Lung (tissue), 12 donors: ENCODE results near the gene FCRLA. TPM values are rescaled to one million over a fixed set of nuclear protein-coding genes. Genes with fewer than 3 reads are reported as not detected.
"Not testable (repeated sequence)": the region's sequence is repeated elsewhere in the genome, so short reads cannot be mapped to it uniquely, and the experiment has no call there.

Source experiments
- ATAC-seq: fragments of 200-7000 bp; cut with Tn5 transposase; one replicate; pipeline ENCODE4 v1.9.1; 2020; ENCODE audit warnings: moderate number of reproducible peaks; ENCODE audit not compliant: insufficient read depth, low FRiP score
- DNase-seq, 3 donors: peaks; one replicate each; pipeline ENCODE4 v3.0.0-alpha.2; 2013 to 2017
- H3K27ac ChIP-seq, 2 donors: one replicate each; pipeline ENCODE4 v1.5.1; 2013; ENCODE audit warnings: mild to moderate bottlenecking in 2 of 2, moderate library complexity in 2 of 2, control low read depth in 1 of 2, inconsistent platforms in 1 of 2, low read depth in 1 of 2, low read length in 1 of 2
- H3K27me3 ChIP-seq, 3 donors: one replicate each; pipeline ENCODE4 v1.5.1; 2013; ENCODE audit warnings: low read length in 2 of 3; ENCODE audit not compliant: control insufficient read depth in 3 of 3, insufficient read depth in 3 of 3
- H3K36me3 ChIP-seq, 4 donors: one replicate each; pipeline ENCODE4 v1.5.1; 2013; ENCODE audit warnings: low read length in 4 of 4, mild to moderate bottlenecking in 1 of 4, moderate library complexity in 1 of 4; ENCODE audit not compliant: control insufficient read depth in 4 of 4, insufficient read depth in 4 of 4
- H3K4me1 ChIP-seq, 5 donors: one replicate each; pipeline ENCODE4 v1.5.1; 2013; ENCODE audit warnings: low read length in 5 of 5, mild to moderate bottlenecking in 2 of 5, moderate library complexity in 1 of 5; ENCODE audit not compliant: control insufficient read depth in 5 of 5, insufficient read depth in 5 of 5
- H3K4me3 ChIP-seq: one replicate; pipeline ENCODE4 v1.5.1; 2013; ENCODE audit warnings: mild to moderate bottlenecking, control low read depth, moderate library complexity
- H3K9ac ChIP-seq, 2 donors: one replicate each; pipeline ENCODE4 v1.5.1; 2013; ENCODE audit warnings: low read length in 2 of 2, control low read depth in 1 of 2; ENCODE audit not compliant: insufficient read depth in 1 of 2
- H3K9me3 ChIP-seq, 4 donors: one replicate each; pipeline ENCODE4 v1.5.1; 2013; ENCODE audit warnings: low read length in 3 of 4, mild to moderate bottlenecking in 1 of 4, moderate library complexity in 1 of 4; ENCODE audit not compliant: control insufficient read depth in 4 of 4, insufficient read depth in 3 of 4
- CTCF ChIP-seq: IDR thresholded peaks from 2 replicates; pipeline ENCODE4 v1.5.1; 2012; ENCODE audit warnings: mild to moderate bottlenecking; ENCODE audit errors: control extremely low read depth, extremely low read depth
- WGBS, 2 donors: extraction: QIAGEN DNeasy Blood & Tissue Kit; methylation state at CpG; one replicate each; pipeline ENCODE4 v1.1.7; 2013; 5-methylcytosine and 5-hydroxymethylcytosine counted together
- polyA plus RNA-seq, 2 donors: library from polyadenylated mRNA; stranded (reverse); fragments of 200-250 nt; gene quantifications; one replicate each; pipeline ENCODE4 v1.2.1, GENCODE V29; 2013
- total RNA-seq, 2 donors: library from RNA; depleted of rRNA in 1 of 2; stranded (reverse); fragments of >200 nt in 1 of 2; gene quantifications; one replicate each; pipeline ENCODE4 v1.2.1, GENCODE V29; 2014 to 2021
- donor health status: control.
- donor health status: control.
- donor health status: Bipolar disorder and iron deficiency.
- donor health status: healthy.
- donor health status: DM: yes; HTN: yes; CAD: no.

FCRLA gene
- total and polyA plus RNA-seq, 4 donors, result 0.14 to 3.9 (median 0.73) TPM

GRCh38 chr1:161722406-161722805, 15.4 kb downstream of the FCRLA start:
- ATAC-seq, result no peak
- TF ChIP-seq CTCF, result no peak

GRCh38 chr1:161723459-161724141, 16.6 kb downstream of the FCRLA start:
- Histone ChIP-seq H3K27ac (no peak overlapping the region), H3K36me3 (no peaks in the 10 kb centered on the region), H3K27me3 (peaks cover 0 to 2% (median 0%) of the 10 kb centered on the region in 3 donors), H3K9me3 (peaks cover 0 to 2% (median 0%) of the 10 kb centered on the region in 4 donors), H3K4me3 (no peak overlapping the region), H3K4me1 (peaks cover 0 to 9% (median 0%) of the 10 kb centered on the region in 5 donors), H3K9ac (no peak overlapping the region)
- DNase-seq, result peak in 2 of 3 donors; percentile 30 to 79
- 80 to 86% methylated on average over 8 of the region's 8 CpGs for WGBS, 2 donors
- TF ChIP-seq CTCF, result no peak
- ATAC-seq, result no peak

More at GRCh38 chr1:161722406-161722805, 15.4 kb downstream of the FCRLA start:
- peaks cover 0 to 9% (median 0%) of the 10 kb centered on the region in 5 donors for H3K4me1 ChIP-seq
- no peaks in the 10 kb centered on the region for H3K27me3 ChIP-seq
- H3K27ac ChIP-seq, result no peak overlapping the region
- H3K36me3 ChIP-seq, result no peaks in the 10 kb centered on the region
- no peak for DNase-seq
- peaks cover 0 to 2% (median 0%) of the 10 kb centered on the region in 4 donors for H3K9me3 ChIP-seq
- WGBS, 2 donors, result 96 to 100% methylated on average over 1 of the region's 1 CpG
- H3K9ac ChIP-seq, result no peak overlapping the region
- no peak overlapping the region for H3K4me3 ChIP-seq

GRCh38 chr1:161725258-161725907, 18.4 kb downstream of the FCRLA start:
- DNase-seq, result not testable (repeated sequence)
- H3K9ac ChIP-seq, result peak overlapping the region in 1 of 2 donors; percentile 24
- WGBS, 2 donors, result 51 to 58% methylated on average over 21 to 22 of the region's 22 CpGs

GRCh38 chr1:161725908-161726472, 19.0 kb downstream of the FCRLA start:
- Histone ChIP-seq H3K9me3 (peaks cover 0 to under 1% (median 0%) of the 10 kb centered on the region in 4 donors), H3K27ac (peak overlapping the region; percentile 51 to 85), H3K27me3 (peaks cover 0 to 3% (median 0%) of the 10 kb centered on the region in 3 donors), H3K4me1 (peaks cover 0 to 9% (median 0%) of the 10 kb centered on the region in 5 donors), H3K9ac (peak overlapping the region in 1 of 2 donors; percentile 24), H3K4me3 (peak overlapping the region; percentile 74), H3K36me3 (no peaks in the 10 kb centered on the region)
- TF ChIP-seq CTCF, result no peak
- DNase-seq, result peak; percentile 60 to 76 (median 62)
- ATAC-seq, result peak; percentile 9
- 0 to 1% methylated on average over 34 of the region's 34 CpGs for WGBS, 2 donors

More at GRCh38 chr1:161725258-161725907, 18.4 kb downstream of the FCRLA start:
- not testable (repeated sequence) for H3K4me3 ChIP-seq, ATAC-seq, H3K36me3 ChIP-seq, H3K4me1 ChIP-seq, H3K9me3 ChIP-seq, H3K27me3 ChIP-seq
- peak overlapping the region in 1 of 2 donors; percentile 85 for H3K27ac ChIP-seq
